Esophagus squamous epithelium (tissue), 4 donors: Measurements from ENCODE around the gene ALPP.

Source experiments
- CTCF ChIP-seq, 6 experiments: fragments of 450-650 bp in 4 of 6; fragments of 200-600 bp in 2 of 6; sonication (generic) in 2 of 6; IDR thresholded peaks; one replicate each; pipeline ENCODE4 v1.5.1; 2016 to 2019; ENCODE audit warnings: antibody characterized with exemption in 6 of 6, mild to moderate bottlenecking in 4 of 6, moderate library complexity in 4 of 6
- POLR2A ChIP-seq, 4 donors: fragments of 450-650 bp; IDR thresholded peaks; one replicate each; pipeline ENCODE4 v1.6.1; 2017; ENCODE audit warnings: antibody characterized with exemption in 4 of 4, mild to moderate bottlenecking in 4 of 4, moderate library complexity in 3 of 4

- TF ChIP-seq CTCF (IDR thresholded peaks at IDR 0.05): no peak
- TF ChIP-seq POLR2A (IDR thresholded peaks at IDR 0.05): no peak
Measured at GRCh38 chr2:232351686-232352510, 26.7 kb upstream of the ALPP start.
